Epidermal melanocyte (primary cell): ENCODE data around the gene TGFBR3.
"Not testable (repeated sequence)": the region's sequence is repeated elsewhere in the genome, so short reads cannot be mapped to it uniquely, and the experiment has no call there.

Experiments
- DNase-seq: peaks from one replicate; pipeline ENCODE4 v3.0.0; 2011; ENCODE audit warnings: low spot score; ENCODE audit not compliant: insufficient read length

Gene TGFBR3

DNA sequence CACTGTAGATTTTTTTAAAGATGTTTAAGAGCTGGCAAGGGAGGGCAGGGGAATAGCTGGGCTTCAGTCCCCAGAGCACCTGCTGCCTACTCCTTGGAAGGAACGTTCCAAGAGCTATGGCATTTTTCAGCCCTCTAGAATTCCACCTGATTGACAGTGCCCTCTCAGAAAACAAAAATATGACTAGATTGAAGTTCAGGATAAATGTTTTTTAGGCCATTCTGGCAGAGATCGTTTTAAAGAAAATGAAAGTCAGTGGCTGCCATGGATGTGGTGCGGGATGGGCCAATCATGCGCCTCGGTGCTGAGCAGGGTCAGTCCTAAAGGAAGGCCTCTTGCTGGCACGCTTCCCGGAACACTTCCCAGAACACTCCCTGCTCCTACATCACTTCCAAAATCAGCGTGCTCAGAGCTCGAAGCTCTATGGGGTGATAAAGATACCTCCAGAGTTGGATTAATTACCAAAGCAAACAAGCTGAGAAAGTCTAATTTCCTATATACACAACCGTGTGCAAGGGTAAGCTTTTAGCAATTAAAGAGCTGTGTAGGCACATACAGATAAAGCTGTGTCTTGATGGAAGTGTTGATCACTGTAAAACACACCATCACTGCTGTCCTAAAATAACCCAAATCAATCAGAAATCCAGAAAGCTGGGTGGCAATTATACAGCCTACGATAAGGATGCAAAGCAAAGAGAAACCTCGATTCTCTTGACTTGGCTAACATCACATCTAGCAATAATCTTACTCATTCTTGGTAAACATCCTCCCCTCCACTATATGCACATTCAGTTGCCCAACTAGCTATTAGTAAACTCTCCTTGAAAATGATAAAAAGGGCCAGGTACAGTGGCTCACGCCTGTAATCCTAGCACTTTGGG lies 34.6 kb downstream of the TGFBR3 start:
- no peak for DNase-seq

DNA sequence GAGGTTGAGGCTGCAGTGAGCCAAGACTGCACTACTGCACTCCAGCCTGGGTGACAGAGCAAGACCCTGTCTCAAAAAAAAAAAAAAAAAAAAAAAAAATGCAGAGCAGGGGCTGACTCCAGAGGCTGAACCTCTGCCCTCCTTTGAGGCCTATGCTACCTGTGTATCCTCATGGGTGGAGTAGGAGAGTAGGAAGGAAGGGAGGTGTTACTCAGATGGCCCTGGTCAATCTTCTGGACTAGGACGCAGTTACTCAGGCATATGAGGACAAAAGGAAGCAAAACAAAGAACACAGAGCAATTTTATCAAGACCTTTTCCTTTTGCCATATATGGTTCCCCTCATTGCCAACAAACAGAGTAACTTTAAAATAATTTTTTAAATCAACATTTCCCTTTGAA lies 35.2 kb downstream of the TGFBR3 start:
- no peak for DNase-seq

DNA sequence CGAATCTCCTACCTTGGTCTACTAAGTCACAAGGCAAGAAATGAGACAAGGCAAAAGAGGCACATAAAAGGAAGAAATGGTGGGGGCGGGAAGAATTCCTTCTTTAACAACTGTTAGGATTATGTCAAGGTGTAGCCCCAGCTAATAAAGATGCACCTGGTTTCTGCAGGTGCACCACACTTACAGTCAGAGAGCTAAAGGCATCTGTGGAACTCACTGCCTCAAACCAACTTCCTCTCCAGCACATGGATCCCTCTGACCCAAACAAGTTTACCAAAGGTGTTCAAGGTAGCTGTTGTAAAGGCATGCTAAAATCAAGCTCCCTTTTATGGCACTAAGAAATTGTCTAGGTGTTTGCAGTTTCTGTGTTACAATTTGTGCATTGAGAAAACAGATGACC lies 38.1 kb downstream of the TGFBR3 start:
- DNase-seq: no peak

DNA sequence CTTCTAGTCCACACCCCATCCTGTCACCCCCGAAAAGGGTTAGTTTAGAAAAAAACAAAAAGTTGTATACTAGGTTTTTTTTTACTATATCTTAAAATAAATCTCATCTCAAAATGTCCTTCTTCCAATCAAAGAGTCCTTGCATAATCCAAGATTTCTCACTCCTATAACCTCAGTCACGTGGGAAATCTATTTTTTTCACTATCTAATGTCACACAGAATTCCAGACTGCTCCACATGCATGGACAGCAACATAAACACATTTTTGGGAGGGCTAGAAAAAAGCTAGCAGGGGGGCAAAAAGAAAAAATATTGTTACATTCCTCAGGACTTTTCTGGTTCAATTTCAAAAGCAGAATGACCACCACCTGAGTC lies 39.3 kb downstream of the TGFBR3 start:
- no peak for DNase-seq

DNA sequence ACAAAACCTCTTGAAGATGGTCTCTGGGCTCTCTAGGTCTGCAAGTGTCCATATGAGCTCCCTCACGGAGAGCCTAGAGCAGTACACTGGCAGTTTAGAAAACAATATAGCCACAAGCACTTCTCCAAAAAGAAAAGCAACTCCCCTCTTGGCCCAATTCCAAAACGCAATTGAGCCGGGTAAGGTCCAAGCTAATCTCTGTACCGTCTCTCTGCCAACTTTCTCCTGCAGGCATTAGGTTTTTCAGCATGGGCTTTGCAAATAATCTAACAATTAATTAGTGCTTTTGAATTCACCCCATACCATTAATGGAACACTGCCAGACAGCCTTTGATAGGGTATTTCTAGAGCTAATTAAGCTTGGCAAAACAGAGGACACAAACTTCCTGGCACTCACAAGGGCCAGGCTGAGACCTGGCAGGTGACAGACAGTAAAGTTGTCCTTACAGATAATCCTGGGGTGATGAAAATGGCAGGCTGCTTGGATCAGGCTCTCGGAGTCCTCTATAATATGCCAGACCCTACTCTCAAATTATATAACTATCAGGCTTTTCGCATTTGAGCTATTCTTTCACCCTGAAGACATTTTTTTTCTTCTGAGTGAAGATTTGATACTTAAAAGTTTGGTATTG lies 39.8 kb downstream of the TGFBR3 start:
- DNase-seq: no peak

DNA sequence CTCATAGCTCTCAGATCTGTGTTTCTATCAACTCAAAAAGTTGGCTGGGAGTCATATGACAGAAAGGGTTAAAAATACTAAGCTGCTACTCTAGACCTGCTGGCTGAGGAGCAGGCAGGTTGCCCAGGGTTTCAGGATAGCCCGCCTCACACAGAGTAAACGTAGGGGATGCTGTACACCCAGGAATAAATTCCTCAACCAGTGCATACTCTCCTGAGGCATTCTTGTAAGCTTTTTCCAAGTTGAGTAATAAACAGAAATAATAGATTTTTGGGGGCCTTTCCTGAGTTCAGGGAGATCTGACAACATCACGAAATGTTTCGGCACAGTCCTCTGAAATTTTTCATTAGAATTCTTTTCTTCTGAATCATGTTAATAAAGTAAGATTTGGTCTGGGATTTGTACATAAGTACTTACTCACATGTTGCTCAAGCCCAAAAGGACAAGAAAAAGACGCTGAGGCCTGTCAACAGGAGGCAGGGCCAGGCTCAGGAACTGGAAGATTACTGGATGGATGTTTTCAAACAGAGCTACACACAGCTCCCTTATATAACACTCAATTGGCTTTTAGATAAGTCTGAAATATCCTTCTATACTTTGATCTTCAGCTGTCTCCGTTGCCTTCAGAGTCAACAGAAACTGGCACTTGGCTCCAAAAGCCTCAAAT lies 41.0 kb downstream of the TGFBR3 start:
- DNase-seq: peak; percentile 78

DNA sequence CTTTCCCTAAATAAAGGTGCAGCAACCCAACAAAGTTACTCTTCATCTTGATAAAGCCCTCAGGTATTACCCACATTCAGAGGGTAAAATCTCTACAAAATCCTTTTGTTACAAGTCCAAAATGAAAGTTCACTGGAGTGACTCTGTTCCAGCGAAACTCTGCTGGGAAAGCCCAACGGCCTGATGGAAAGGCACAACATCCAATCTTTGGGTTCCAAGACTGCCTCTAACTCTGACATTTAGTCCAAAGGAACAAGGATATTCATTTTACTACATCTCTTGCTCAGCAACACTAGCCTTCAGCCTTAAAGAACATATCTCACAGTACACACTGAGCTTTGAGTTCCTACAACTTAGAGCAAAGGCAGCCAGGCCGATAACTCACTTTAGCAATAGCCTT lies 42.1 kb downstream of the TGFBR3 start:
- DNase-seq: no peak

DNA sequence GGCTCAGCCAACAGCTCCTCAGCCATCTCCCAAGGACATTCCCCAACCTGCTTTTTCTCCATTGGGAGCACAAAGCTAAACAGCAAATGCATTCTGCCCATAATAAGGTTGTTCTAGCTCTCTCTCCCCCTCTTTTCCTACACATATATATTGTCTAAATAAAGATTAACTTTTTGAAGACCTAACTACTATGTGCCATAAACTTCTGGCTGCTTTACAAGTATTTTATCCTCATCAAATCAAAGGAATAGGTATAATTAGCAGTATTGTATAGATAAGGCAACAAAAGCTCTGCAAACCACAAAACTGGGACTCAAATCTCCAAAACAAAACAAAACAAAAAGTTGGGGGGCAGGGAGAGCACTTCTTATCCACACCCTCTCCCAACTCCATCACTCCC lies 43.4 kb downstream of the TGFBR3 start:
- DNase-seq: no peak

DNA sequence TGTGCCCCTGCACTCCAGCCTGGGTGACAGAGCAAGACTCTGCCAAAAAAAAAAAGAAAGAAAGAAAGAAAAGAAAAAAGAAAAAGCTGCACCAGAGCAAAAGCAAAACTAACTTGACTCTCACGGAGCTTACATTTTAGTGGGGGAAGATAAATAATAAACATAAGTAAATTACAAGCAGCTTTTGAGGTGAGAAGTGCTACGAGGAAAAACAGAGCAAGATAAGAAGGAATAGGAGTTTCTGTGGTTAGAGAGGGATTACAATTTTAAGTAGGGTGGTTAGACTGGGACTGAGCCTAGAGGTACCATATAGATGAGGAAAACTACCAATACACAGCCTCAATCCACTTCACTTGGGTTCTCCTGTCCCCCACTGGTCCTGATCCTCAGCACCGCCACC lies 43.9 kb downstream of the TGFBR3 start:
- no peak for DNase-seq

DNA sequence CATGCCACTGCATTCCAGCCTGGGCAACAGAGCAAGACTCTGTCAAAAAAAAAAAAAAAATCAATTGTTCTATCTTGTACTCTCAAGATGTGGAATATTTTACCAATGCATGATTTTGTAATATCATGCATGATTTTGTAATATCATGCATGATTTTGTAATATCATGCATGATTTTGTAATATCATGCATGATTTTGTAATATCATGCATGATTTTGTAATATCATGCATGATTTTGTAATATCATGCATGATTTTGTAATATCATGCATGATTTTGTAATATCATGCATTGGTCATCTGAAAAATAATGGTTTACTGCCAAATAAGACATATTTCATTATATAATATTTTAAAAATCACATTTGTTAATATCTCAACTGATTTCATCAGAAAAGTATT lies 45.7 kb downstream of the TGFBR3 start:
- DNase-seq: not testable (repeated sequence)

DNA sequence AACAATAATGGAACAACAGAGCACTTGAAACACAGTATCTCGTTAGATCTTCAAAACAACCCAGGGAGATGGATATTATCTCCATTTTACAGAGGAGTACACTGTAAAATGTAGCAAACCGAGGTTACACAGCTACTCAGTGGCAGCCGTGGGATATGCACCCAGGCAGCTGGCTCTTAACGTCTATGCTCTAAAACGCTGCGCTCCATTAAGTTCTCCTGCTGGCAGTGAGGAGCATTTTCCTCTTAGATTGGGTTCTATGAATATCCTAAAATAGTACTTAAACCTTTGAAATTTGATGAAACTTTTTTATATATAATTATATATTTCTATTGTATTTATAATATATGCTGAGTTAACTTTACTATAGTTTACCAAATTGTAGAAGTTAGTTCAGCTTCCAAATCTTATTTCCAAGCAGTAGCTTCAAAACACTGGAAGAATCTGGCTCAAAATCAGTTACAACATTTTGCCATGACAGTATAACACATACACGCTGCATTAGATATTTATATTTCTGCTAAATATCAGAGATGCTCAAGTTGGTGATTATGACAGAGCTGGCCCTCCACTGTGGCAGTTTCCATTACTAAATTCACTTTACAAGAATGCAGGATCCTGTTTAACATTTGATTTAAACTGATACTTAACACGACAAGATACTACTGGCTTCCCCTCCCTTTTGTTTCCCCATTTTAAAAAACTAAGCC lies 49.5 kb downstream of the TGFBR3 start:
- DNase-seq: no peak

DNA sequence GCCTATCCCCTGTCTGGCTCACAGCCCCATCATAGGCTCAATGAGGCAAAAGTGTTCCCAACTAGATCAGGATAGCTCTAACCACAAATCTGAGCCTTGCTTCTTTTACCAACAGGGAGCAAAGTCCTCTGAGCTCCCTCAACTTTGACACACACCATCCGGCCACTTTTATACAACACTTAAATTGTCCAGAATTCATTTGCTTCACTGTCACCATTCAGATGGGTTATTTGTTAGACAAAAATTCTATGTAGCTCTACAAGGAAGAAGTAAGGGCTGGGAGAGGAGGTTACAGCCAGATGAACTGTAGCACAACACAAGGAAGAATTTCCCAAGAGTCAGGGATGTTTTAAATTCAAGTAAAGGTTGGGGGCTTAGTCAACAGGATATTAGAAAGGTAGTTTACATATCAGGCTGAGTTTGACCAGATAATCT lies 50.8 kb downstream of the TGFBR3 start:
- DNase-seq: no peak

DNA sequence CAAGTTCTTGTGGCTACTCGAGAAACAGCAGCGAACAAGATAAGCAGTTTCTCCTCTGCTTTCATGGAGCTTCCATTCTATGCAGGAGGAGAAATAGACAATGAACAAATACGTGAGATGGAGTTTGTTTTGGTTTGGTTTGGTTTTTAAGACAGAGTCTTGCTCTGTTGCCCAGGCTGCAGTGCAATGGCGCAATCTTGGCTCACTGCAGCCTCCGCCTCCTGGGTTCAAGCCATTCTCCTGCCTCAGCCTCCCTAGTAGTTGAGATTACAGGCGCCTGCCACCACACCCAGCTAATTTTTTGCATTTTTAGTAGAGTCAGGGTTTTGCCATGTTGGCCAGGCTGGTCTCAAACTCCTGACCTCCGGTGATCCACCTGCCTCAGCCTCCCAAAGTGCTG lies 51.4 kb downstream of the TGFBR3 start:
- not testable (repeated sequence) for DNase-seq

DNA sequence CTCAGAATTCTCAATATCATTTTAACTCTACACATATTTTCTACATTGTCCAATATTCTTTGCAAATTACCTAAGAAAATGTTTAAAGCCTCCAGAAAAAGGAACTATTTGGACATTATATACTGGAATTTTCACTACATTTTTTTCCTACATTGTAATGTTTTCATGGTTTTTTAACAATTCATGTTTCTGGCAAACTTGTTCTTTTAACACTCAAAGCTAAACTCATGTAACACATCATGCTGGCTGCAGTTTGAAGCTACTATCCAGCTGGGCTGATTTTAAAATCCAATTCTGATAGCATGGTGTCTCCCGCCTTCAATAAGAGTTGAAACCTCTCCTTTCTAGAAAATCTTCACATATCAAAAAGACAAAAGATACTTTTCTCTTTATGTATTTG lies 52.0 kb downstream of the TGFBR3 start:
- no peak for DNase-seq

DNA sequence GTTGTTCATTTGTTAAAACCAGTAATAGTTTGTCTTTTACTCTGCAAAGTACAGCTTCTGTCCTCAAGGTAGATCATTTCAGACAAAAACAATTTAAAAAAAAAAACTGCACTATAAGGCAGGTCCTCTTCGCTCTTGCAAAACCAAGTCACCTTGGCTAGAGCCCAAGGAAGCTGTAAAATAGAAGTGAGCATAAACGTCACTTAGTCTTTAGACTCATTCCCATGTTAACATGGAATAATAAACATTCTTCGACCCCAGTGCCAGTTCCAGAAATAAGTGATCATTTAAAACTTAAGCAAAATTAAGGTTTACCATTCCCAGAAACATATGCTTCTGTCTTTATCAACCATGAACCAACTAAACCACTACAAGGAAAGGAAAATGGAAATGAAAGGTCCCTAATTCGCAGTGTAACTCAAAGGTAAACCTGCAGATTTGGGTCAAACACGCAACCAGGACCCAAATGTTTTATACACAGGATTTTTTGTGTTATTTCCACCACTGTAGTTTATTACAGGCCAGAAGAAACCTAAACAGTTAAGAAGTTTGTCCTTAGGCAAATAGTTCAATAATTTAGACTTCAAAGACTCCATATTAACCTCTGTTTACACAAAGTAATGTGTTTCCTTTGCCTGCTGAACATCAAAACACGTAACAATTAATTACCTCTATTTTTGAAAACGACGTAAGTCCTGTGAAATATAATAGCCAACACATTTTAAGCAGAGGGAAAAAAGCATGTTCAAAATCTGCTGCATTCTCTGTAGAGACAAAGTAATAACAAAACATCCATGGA lies 54.6 kb downstream of the TGFBR3 start:
- no peak for DNase-seq

DNA sequence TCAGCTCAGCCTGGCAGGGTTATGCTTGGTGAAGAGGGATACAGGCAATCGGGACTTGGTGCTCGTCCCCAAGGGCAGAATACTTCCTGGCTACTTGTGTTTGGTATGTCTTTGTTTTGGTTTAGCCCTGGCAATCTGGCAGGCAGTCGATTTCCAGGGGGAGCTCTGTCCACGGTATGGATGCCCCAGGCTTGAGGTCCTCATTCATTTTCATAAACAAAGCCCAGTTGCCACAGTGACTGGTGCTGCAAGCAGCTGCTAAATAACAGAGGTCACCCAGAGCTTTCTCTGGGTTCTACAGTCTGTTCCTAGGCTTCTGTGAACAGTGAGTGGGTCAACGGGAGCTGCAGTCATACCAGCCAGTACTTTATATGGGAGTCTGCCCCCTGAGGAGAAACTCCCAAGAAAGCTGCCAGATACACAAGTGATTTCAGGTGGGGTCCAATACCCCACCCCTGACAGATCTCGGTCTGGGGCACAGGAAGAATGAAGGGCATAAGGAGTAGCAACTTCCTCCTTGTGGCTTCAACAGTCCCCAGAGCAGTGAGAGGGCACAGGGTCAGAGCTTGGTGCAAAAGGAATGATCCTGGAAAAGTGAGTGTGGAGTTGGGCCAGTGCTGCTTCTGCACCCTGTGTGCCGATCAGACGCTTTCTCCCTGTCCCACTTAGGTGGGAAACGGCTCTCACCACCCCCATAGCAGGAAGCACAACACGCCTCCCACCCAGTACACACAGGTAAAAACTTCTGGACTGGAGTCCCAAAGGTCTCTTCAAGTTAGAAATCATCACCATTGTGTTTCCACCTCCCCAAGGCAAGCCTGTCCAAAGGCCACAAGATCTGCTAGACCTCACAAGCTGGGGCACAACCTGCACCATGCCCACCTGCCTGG lies 55.5 kb downstream of the TGFBR3 start:
- no peak for DNase-seq

DNA sequence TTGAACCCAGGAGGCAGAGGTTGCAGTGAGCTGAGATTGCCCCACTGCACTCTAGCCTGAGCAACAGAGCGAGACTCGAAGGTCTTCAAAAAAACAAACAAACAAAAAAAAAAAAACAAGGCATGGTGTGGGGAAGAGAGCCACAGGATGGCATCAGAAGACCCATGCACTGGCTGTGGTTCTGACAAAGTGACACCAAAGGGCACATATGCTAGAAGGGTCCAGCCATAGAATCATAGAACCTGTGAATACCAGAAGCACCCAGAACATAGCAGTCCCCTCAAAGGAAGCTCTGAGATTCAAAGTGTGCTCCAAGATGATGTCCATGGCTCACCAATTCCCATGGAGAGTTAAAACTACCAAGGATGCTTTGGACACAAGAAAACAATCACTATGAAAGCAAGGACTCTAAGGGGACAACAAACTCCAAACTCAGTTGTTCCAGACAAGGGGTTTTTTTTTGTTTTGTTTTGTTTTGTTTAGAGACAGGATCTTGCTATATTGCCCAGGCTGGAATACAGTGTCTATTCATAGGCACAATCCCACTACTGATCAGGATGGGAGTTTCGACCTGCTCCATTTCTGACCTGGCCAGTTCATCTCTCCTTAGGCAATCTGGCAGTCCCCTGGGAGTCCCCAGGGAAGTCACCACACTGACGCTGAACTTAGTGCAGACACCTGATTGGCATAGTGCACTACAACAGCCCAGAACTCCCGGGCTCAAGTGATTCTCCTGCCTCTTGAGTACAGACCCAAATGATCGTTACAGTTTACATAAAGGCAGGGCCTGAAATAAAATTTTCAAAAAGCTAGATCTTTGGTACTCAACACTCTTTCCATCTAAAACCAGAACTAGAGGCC lies 56.4 kb downstream of the TGFBR3 start:
- no peak for DNase-seq

DNA sequence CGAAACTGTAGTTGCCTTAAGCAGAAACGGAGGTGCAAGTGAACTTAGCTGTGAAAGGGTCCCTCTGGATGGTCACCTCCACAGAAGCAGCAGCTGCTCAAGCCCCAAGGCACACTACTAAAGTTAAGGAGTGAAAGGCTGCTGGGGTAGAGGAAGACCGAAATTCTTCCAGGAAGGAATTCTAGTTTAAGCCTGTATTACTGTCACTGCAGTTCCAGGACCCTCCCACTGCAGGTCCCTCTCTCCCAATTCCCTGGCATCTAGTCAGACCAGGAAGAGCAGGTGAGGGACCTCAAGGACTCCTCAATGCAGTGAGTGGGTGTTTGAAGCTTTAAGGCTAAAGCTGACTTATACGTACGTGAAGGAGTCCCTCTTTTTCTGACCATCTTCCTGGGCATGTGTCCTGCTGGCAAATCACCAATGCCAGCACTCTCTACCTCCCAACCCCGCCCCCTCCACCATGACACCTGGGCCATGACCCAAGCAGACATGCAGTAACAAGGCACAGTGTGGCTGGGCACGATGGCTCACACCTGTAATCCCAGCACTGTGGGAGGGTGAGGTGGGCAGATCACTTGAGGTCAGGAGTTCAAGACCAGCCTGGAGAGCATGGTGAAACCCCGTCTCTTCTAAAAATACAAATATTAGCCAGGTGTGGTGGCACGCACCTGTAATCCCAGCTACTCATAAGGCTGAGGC lies 57.2 kb downstream of the TGFBR3 start:
- DNase-seq: no peak
